ENCODE data around the gene ELOVL1.

Gene ELOVL1

GRCh38 chr1:43344267-43344850 is 23.5 kb downstream of the ELOVL1 start:
- in situ Hi-C loops (cut with HindIII; ENCODE audit: low sequenced_read_pairs): no loop called here
- H3K4me3 ChIP-seq (ENCODE audit: low read depth, low read length): no peak overlapping the region
- DNase-seq (ENCODE audit: low read depth, low spot score): no peak
- no peak for TF ChIP-seq CTCF (IDR thresholded peaks at IDR 0.05; ENCODE audit: low read depth, low read length)

GRCh38 chr1:43340559-43340958 is 27.3 kb downstream of the ELOVL1 start:
- H3K4me3 ChIP-seq (ENCODE audit: low read depth, low read length): no peak overlapping the region
- in situ Hi-C loops (cut with HindIII; ENCODE audit: low sequenced_read_pairs): no loop called here
- no peak for TF ChIP-seq CTCF (IDR thresholded peaks at IDR 0.05; ENCODE audit: low read depth, low read length)
- no peak for DNase-seq (ENCODE audit: low read depth, low spot score)

GRCh38 chr1:43339584-43340232 is 28.1 kb downstream of the ELOVL1 start:
- no peak for TF ChIP-seq CTCF (IDR thresholded peaks at IDR 0.05; ENCODE audit: low read depth, low read length)
- H3K4me3 ChIP-seq (ENCODE audit: low read depth, low read length): no peak overlapping the region
- no peak for DNase-seq (ENCODE audit: low read depth, low spot score)
- in situ Hi-C loops (cut with HindIII; ENCODE audit: low sequenced_read_pairs): no loop called here

GRCh38 chr1:43338001-43338400 is 29.8 kb downstream of the ELOVL1 start:
- no peak for DNase-seq (ENCODE audit: low read depth, low spot score)
- in situ Hi-C loops (cut with HindIII; ENCODE audit: low sequenced_read_pairs): no loop called here
- no peak overlapping the region for H3K4me3 ChIP-seq (ENCODE audit: low read depth, low read length)
- no peak for TF ChIP-seq CTCF (IDR thresholded peaks at IDR 0.05; ENCODE audit: low read depth, low read length)

- in situ Hi-C loops (cut with HindIII; ENCODE audit: low sequenced_read_pairs): no loop called here
- H3K4me3 ChIP-seq (ENCODE audit: low read depth, low read length): no peak within 1 kb of the TSS
- no peak for TF ChIP-seq CTCF (IDR thresholded peaks at IDR 0.05; ENCODE audit: low read depth, low read length)
- DNase-seq (ENCODE audit: low read depth, low spot score): no peak
Observed at GRCh38 chr1:43337588-43337987, 30.2 kb downstream of the ELOVL1 start, which contains the start of gene MPL. MPL (plus strand) TSS chr1:43337818; CDS start chr1:43337849, 31 bp downstream.

- DNase-seq (ENCODE audit: low read depth, low spot score): no peak
- H3K4me3 ChIP-seq (ENCODE audit: low read depth, low read length): no peak overlapping the region
- in situ Hi-C loops (cut with HindIII; ENCODE audit: low sequenced_read_pairs): no loop called here
- TF ChIP-seq CTCF (IDR thresholded peaks at IDR 0.05; ENCODE audit: low read depth, low read length): no peak
Observed at GRCh38 chr1:43334453-43335205, 33.2 kb downstream of the ELOVL1 start.

Measured in astrocyte of the spinal cord (primary cell).